AML-193 (cell line): ENCODE results near the gene NMRK1.
A peak's percentile ranks its signal among the peaks of the same experiment; 100 is the strongest.

Experiments
- DNase-seq, 2 experiments: peaks; one replicate each; lab custom pipeline; 2025; lab: John Stamatoyannopoulos, UW

Gene NMRK1

GRCh38 chr9:75102177-75102790 is 14.3 kb upstream of the NMRK1 start:
- no peak for DNase-seq

DNA sequence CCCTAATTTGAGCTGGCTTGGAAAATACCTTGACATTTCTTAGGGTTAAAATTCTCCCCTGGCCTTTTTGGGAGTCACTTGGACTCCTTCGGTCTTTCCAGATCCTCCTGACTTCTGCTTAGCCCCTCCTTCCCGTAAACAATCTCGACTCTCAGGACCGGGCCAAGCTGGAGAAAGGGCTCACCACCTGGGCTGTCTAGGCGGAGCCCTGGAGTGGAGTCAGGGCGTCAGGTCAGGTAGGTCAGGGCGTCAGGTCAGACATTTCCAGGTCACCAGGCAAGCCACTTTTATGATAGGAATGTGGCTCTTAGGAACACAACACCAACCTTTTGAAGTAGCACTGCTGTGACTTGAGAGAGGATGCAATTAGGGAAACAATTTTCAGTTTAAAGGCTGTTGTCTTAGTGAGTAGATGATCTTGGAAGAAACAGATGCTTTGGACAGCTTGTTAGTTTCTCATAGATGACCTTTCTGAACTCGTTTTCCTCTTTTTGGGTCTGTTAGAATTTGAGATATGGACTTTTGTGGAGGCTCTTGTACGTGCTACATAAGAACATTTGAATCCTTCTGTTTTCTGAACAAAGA is 13.1 kb upstream of the NMRK1 start:
- DNase-seq, result no peak

GRCh38 chr9:75096796-75097195 is 8.8 kb upstream of the NMRK1 start:
- no peak for DNase-seq

DNA sequence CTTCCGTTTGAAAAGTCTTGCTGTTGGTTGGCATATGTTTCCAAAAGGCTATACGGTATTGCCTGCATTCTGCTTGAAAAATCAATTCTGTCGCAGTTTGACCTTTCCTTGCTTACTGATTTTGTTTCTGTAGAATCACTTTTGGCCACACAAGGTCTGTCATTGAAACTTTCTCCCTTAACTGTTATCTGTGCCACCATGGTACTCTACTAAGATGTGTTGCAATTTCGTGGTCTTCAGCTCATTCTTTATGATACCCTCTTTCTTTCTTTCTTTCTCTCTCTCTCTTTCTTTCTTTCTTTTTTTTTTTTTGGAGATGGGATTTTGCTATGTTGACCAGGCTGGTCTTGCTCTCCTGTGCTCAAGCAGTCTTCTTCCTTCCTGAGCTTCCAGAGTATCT is 4.8 kb upstream of the NMRK1 start:
- no peak for DNase-seq

DNA sequence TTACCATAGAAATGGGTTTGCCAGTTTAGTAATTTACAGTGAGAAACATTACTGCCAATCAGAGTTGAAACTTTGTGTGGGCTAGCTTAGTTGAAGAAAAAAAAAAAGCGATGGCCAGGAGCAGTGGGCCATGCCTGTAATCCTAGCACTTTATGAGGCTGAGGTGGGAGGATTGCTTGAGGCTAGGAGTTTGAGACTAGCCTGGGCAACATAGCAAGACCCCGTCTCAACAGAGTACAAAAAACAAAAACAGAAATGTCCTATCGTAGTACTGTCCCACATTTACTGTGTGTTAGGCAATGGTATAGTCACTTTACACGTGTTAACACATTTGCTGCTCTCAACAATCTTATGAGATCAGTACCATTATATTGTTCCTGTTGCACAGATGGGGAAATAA is 2.6 kb upstream of the NMRK1 start:
- no peak for DNase-seq

GRCh38 chr9:75089373-75089766 is 1.4 kb upstream of the NMRK1 start:
- no peak for DNase-seq

GRCh38 chr9:75088646-75089372 is 854 bp upstream of the NMRK1 start:
- peak; percentile 81 to 89 for DNase-seq

DNA sequence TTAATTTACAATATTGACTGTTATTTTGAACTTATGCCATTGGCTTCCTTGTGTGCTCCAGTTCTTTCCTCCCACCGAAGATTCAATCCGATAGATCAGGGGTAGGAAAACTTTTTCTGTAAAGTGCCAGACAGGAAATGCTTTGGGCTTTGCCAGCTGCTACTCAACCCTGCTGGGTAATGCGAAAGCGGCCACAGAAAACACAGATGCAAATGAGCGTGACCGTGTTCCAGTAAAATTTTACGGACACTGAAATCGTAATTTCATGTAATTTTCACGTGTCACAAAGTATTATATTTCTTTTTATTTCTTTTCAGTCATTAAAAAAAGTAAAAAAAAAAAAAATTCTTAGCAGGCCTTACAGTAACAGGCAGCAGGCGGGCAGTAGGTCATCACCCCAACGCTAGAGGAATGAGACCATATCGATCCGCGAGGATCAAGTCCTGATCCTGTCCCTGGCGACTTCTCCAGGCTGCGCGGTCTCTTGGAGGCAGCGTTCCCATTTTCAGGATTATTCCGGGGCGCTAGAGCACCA is 599 bp downstream of the NMRK1 start:
- DNase-seq, result peak in 1 of 2 experiments; percentile 34

DNA sequence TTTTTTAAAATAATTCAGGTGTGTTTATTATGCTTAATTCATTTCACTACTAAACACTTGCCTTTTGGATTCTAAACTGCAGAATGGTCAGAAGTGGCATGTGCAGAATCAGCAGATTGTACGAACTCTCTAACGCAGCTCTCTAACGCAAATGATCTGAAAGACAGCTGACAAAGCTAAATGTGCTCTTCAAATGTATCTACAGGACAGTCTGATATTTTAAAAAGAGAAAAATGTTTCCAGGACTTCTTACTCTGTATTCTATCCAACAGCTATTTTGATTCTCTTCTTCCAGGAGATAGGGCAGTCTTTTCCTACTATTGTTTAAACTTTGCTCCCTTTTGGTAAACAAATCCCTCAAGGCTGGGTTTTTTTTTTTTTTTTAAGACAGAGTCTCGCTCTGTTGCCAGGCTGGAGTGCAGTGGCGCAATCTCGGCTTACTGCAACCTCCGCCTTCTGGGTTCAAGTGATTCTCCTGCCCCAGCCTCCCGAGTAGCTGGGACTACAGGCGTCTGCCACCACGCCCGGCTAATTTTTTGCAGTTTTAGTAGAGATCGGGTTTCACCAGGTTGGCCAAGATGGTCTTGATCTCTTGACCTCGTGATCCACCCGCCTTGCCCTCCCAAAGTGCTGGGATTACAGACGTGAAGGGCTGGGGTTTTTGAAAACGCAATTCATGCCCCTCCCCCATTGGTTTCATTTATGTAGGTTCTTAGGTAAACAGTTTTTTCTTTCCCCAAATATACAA is 1.2 kb downstream of the NMRK1 start:
- DNase-seq, result no peak

DNA sequence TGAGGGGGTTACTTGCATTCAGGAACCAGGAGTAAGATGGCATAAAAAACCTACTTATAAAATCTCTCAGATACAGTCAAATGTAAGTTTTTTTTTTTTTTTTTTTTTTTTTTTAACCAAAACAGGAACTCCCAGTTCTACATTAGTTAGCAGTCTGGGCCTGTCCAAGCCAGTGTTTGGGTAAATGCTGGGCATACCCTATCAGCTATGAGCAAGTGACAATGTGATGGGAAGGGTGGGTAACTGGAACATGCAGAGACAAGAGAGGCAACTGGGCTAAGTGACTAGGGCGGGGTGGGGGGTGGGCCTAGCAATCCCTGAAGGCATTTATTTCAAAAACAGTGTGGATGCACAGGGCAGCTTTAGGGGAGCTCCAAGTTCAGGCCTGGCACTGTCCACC is 2.3 kb downstream of the NMRK1 start:
- peak in 1 of 2 experiments; percentile 16 for DNase-seq

GRCh38 chr9:75084081-75084672 is 3.8 kb downstream of the NMRK1 start:
- no peak for DNase-seq

- no peak for DNase-seq
Measured at GRCh38 chr9:75083188-75083970, 4.6 kb downstream of the NMRK1 start.

- DNase-seq, result no peak
Measured at GRCh38 chr9:75081632-75082031, 6.3 kb downstream of the NMRK1 start.

- no peak for DNase-seq
Measured at GRCh38 chr9:75072895-75073294, 15.1 kb downstream of the NMRK1 start.

GRCh38 chr9:75071530-75072122 is 16.3 kb downstream of the NMRK1 start:
- no peak for DNase-seq

- no peak for DNase-seq
Measured at GRCh38 chr9:75069171-75069570, 18.8 kb downstream of the NMRK1 start.

- DNase-seq, result no peak
Measured at GRCh38 chr9:75067894-75068293, 20.1 kb downstream of the NMRK1 start.

DNA sequence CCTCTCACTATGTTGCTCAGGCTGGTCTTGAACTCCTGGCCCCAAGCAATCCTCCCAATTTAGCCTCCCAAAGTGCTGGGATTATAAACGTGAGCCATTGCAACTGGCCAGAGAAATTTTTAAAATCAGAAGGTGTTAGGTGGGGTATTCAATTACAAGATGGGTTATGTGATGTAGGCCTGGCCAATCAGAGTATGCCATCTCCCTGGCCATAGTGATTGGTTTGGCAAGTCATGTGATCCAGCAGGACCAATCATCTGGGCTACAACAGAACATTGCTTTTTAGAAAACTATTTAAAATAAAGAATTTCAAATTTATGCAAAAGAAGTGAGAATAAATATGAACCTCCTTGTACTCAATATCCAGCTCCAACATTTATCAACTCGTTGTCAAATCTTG is 22.4 kb downstream of the NMRK1 start:
- no peak for DNase-seq

- DNase-seq, result no peak
Measured at GRCh38 chr9:75064307-75065025, 23.5 kb downstream of the NMRK1 start.
